GM12878 (cell line): ENCODE measurements around the gene RCAN2. TPM values are rescaled to one million over a fixed set of nuclear protein-coding genes. Genes with fewer than 3 reads are reported as not detected.

Experiments used
- CBX5 ChIP-seq: sonication (generic); IDR thresholded peaks from 2 replicates; pipeline ENCODE4 v1.6.1; 2016; ENCODE audit warnings: low read depth, moderate library complexity, mild to moderate bottlenecking, inconsistent platforms
- EZH2 ChIP-seq: IDR thresholded peaks from 2 replicates; pipeline ENCODE4 v1.6.1; 2012; ENCODE audit warnings: low read depth, mild to moderate bottlenecking, control low read depth, inconsistent platforms, low read length, borderline replicate concordance; ENCODE audit not compliant: control insufficient read depth
- HDAC6 ChIP-seq: fragments of 200-600 bp; sonication (generic); IDR thresholded peaks from one replicate; pipeline ENCODE4 v1.8.0; 2017; ENCODE audit warnings: antibody characterized with exemption; ENCODE audit not compliant: unreplicated experiment
- PAX8 ChIP-seq: fragments of 450-650 bp; IDR thresholded peaks from 2 replicates; pipeline ENCODE4 v1.6.1; 2017; ENCODE audit warnings: mild to moderate bottlenecking, moderate library complexity
- RFX5 ChIP-seq: IDR thresholded peaks from 2 replicates; pipeline ENCODE4 v1.6.1; 2011; ENCODE audit warnings: low read depth, low read length, improper control_type of control experiment
- SUZ12 ChIP-seq: fragments of 200-600 bp; sonication (generic); IDR thresholded peaks from one replicate; pipeline ENCODE4 v1.6.1; 2018; ENCODE audit warnings: antibody characterized with exemption, mild to moderate bottlenecking; ENCODE audit not compliant: unreplicated experiment
- ZNF274 ChIP-seq: IDR thresholded peaks from one replicate; pipeline ENCODE4 v1.8.0; 2011; ENCODE audit not compliant: insufficient read length, insufficient read depth
- polyA plus RNA-seq, 11 experiments: library from polyadenylated mRNA; depleted of rRNA in 4 of 11; unstranded in 6 of 11; stranded (reverse) in 5 of 11; fragments of >200 nt; fragmentation: Nextera tagmentation in 4 of 11; fragmentation: Illumina TruSeq in 1 of 11; extraction: Ambion mirVana in 4 of 11; extraction: Trizol in 1 of 11; gene quantifications; 1 replicate in 1 of 11; 2 replicates in 10 of 11; pipeline versions ENCODE4 v1.2.1 to v1.2.3, GENCODE V29; 2011 to 2016; ENCODE audit warnings: inconsistent platforms in 2 of 11, missing spikeins in 2 of 11, low read depth in 1 of 11
- total RNA-seq, 4 experiments: library from RNA; depleted of rRNA in 3 of 4; stranded (reverse); fragments of >200 nt in 3 of 4; fragmentation: Illumina TruSeq in 1 of 4; extraction: Trizol in 1 of 4; gene quantifications; 2 replicates each; pipeline versions ENCODE4 v1.2.1 to v1.2.3, GENCODE V29; 2013 to 2021
- TF ChIP-seq, protein P1 (sequence below): IDR thresholded peaks from 2 replicates; pipeline ENCODE4 v1.6.1; 2011; ENCODE audit warnings: mild to moderate bottlenecking, low read depth, low read length, moderate library complexity; ENCODE audit not compliant: insufficient replicate concordance
- TF ChIP-seq, protein P2 (sequence below), 3 experiments: IDR thresholded peaks in 2 of 3; conservative IDR thresholded peaks in 1 of 3; 2 replicates each; pipeline ENCODE4 v1.5.1; 2011; ENCODE audit warnings: low read depth in 3 of 3, low read length in 3 of 3, mild to moderate bottlenecking in 3 of 3, control low read depth in 2 of 3, moderate library complexity in 2 of 3, inconsistent platforms in 1 of 3, mixed read lengths in 1 of 3; ENCODE audit not compliant: control insufficient read depth in 2 of 3, insufficient read depth in 1 of 3; ENCODE audit errors: extremely low read depth in 1 of 3
- TF ChIP-seq, protein P3 (sequence below): fragments of 450-650 bp; IDR thresholded peaks from 2 replicates; pipeline ENCODE4 v1.6.1; 2017; ENCODE audit warnings: mild to moderate bottlenecking, low read depth, inconsistent platforms; ENCODE audit not compliant: poor library complexity, severe bottlenecking

Gene RCAN2
- total and polyA plus RNA-seq, 10 of the 15 experiments (the other 5 are each of a cell fraction or from before 2014, with no cell fraction given), result 0.06 TPM; not detected in 9

DNA sequence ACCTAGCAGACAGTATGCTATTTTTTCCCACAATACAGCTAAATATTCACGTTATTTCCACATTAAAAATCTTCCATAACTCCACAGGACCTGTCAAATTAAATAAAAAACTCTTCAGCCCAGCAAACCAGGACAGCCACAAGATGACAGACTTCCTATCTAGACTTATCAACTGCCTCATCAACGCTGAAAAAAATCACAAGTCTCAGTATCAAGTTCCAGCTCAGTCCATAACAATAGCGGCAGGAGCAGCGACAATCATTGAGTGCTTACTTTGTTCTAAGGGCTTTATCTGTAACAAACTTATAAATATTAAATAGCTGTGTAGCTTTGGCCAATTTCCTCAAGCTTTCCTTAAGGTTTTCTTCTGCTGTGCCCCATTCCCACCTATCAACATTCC, 24.7 kb downstream of the RCAN2 start (continued):
- TF ChIP-seq, protein P1, sequence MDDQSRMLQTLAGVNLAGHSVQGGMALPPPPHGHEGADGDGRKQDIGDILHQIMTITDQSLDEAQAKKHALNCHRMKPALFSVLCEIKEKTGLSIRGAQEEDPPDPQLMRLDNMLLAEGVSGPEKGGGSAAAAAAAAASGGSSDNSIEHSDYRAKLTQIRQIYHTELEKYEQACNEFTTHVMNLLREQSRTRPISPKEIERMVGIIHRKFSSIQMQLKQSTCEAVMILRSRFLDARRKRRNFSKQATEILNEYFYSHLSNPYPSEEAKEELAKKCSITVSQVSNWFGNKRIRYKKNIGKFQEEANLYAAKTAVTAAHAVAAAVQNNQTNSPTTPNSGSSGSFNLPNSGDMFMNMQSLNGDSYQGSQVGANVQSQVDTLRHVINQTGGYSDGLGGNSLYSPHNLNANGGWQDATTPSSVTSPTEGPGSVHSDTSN, result no peak
- TF ChIP-seq, protein P2, sequence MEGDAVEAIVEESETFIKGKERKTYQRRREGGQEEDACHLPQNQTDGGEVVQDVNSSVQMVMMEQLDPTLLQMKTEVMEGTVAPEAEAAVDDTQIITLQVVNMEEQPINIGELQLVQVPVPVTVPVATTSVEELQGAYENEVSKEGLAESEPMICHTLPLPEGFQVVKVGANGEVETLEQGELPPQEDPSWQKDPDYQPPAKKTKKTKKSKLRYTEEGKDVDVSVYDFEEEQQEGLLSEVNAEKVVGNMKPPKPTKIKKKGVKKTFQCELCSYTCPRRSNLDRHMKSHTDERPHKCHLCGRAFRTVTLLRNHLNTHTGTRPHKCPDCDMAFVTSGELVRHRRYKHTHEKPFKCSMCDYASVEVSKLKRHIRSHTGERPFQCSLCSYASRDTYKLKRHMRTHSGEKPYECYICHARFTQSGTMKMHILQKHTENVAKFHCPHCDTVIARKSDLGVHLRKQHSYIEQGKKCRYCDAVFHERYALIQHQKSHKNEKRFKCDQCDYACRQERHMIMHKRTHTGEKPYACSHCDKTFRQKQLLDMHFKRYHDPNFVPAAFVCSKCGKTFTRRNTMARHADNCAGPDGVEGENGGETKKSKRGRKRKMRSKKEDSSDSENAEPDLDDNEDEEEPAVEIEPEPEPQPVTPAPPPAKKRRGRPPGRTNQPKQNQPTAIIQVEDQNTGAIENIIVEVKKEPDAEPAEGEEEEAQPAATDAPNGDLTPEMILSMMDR (IDR thresholded peaks at IDR 0.05 in 2 of 3, conservative IDR thresholded peaks at IDR 0.05 in 1 of 3; ENCODE audit: control insufficient read depth in 2 of 3, extremely low read depth in 1 of 3, insufficient read depth in 1 of 3, low read depth in 3 of 3, low read length in 3 of 3), result no peak
- TF ChIP-seq ZNF274, result no peak
- TF ChIP-seq HDAC6, result no peak
- TF ChIP-seq CBX5, result no peak
- TF ChIP-seq RFX5, result no peak
- TF ChIP-seq SUZ12, result no peak
- no peak for TF ChIP-seq EZH2
- no peak for TF ChIP-seq PAX8
- TF ChIP-seq, protein P3, sequence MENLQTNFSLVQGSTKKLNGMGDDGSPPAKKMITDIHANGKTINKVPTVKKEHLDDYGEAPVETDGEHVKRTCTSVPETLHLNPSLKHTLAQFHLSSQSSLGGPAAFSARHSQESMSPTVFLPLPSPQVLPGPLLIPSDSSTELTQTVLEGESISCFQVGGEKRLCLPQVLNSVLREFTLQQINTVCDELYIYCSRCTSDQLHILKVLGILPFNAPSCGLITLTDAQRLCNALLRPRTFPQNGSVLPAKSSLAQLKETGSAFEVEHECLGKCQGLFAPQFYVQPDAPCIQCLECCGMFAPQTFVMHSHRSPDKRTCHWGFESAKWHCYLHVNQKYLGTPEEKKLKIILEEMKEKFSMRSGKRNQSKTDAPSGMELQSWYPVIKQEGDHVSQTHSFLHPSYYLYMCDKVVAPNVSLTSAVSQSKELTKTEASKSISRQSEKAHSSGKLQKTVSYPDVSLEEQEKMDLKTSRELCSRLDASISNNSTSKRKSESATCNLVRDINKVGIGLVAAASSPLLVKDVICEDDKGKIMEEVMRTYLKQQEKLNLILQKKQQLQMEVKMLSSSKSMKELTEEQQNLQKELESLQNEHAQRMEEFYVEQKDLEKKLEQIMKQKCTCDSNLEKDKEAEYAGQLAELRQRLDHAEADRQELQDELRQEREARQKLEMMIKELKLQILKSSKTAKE, result no peak
- TF ChIP-seq, all 136 proteins: peak for 0
